Body of pancreas (tissue), 4 donors: ENCODE measurements around the gene ERBB4. TPM values are rescaled to one million over a fixed set of nuclear protein-coding genes. Genes with fewer than 3 reads are reported as not detected.

Experiments used
- ATAC-seq: fragments of 150-250 bp; one replicate; pipeline ENCODE4 v1.9.1; 2016
- DNase-seq, 4 donors: peaks; one replicate each; pipeline ENCODE4 v3.0.0-alpha.2; 2019
- H3K27ac ChIP-seq, 4 donors: fragments of 200-600 bp; sonication (generic); 1 replicate in 3 of 4; 2 replicates in 1 of 4; pipeline versions ENCODE4 v1.5.1 to v1.6.1; 2016 to 2019; ENCODE audit warnings: mild to moderate bottlenecking in 1 of 4, mixed read lengths in 1 of 4, moderate library complexity in 1 of 4
- H3K27me3 ChIP-seq, 2 donors: fragments of 200-600 bp; sonication (generic); one replicate each; pipeline ENCODE4 v1.6.0; 2016; ENCODE audit warnings: mild to moderate bottlenecking in 1 of 2
- H3K36me3 ChIP-seq, 2 donors: fragments of 200-600 bp; sonication (generic); replicated peaks in 1 of 2; 2 replicates each; pipeline ENCODE4 v1.5.1; 2016; ENCODE audit warnings: low read depth in 2 of 2; ENCODE audit not compliant: insufficient read depth in 1 of 2
- H3K4me1 ChIP-seq: fragments of 200-600 bp; sonication (generic); one replicate; pipeline ENCODE4 v1.6.0; 2016
- H3K4me3 ChIP-seq, 2 donors: fragments of 200-600 bp; sonication (generic); 1 replicate in 1 of 2; 2 replicates in 1 of 2; pipeline ENCODE4 v1.5.1; 2016 to 2019
- H3K9me3 ChIP-seq, 3 donors: fragments of 200-600 bp; sonication (generic); 1 replicate in 2 of 3; 2 replicates in 1 of 3; pipeline ENCODE4 v1.5.1; 2016
- POLR2A ChIP-seq, 3 donors: fragments of 450-650 bp; IDR thresholded peaks; one replicate each; pipeline ENCODE4 v1.6.1; 2016; ENCODE audit warnings: antibody characterized with exemption in 3 of 3, mild to moderate bottlenecking in 2 of 3
- WGBS, 2 donors: methylation state at CpG; one replicate each; pipeline ENCODE4 v1.1.5; 2017; 5-methylcytosine and 5-hydroxymethylcytosine counted together
- intact Hi-C: fragments of 100-400 bp; cut with DNase I; formaldehyde crosslinking; loops from one replicate; pipeline ENCODE4 v1.15.1; 2023
- total RNA-seq, 2 donors: library from RNA; depleted of rRNA; stranded (reverse); fragments of >200 nt; gene quantifications; one replicate each; pipeline ENCODE4 v1.1.0, GENCODE V29; 2016
- TF ChIP-seq, protein P1 (sequence below), 7 experiments: fragments of 450-650 bp in 4 of 7; fragments of 200-600 bp in 3 of 7; sonication (generic) in 3 of 7; IDR thresholded peaks; one replicate each; pipeline ENCODE4 v1.5.1; 2016 to 2019; ENCODE audit warnings: antibody characterized with exemption in 7 of 7

The ERBB4 gene
- total RNA-seq, 2 donors from 2014 or later, result 1.6 to 4.4 TPM

DNA sequence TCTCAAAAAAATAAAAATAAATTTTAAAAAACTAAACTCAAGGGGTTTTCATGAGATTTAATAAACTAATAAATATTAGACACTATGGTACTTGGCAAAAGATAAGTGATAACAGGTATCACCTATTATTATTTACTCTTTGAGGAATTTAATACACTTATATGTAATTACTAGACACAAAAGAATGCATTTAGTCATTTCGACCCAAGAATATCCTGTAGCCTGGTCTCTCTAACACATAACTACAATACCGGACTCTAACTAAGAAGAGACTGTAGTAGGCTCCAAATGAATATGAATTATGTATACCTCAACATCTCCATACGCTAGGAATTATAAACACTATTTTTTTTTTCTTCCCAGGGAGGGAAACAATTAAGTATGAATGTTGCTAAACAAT lies 1131.5 kb downstream of the ERBB4 start:
- Histone ChIP-seq H3K4me1 (peaks cover 14% of the 10 kb centered on the region), H3K27me3 (no peaks in the 10 kb centered on the region), H3K27ac (no peak overlapping the region), H3K4me3 (no peak overlapping the region), H3K9me3 (no peaks in the 10 kb centered on the region), H3K36me3 (no peaks in the 10 kb centered on the region)
- WGBS, 2 donors, result 80 to 89% methylated on average over 3 of the region's 3 CpGs
- intact Hi-C loops, result no loop called here
- TF ChIP-seq, protein P1, sequence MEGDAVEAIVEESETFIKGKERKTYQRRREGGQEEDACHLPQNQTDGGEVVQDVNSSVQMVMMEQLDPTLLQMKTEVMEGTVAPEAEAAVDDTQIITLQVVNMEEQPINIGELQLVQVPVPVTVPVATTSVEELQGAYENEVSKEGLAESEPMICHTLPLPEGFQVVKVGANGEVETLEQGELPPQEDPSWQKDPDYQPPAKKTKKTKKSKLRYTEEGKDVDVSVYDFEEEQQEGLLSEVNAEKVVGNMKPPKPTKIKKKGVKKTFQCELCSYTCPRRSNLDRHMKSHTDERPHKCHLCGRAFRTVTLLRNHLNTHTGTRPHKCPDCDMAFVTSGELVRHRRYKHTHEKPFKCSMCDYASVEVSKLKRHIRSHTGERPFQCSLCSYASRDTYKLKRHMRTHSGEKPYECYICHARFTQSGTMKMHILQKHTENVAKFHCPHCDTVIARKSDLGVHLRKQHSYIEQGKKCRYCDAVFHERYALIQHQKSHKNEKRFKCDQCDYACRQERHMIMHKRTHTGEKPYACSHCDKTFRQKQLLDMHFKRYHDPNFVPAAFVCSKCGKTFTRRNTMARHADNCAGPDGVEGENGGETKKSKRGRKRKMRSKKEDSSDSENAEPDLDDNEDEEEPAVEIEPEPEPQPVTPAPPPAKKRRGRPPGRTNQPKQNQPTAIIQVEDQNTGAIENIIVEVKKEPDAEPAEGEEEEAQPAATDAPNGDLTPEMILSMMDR (IDR thresholded peaks at IDR 0.05), result no peak
- no peak for TF ChIP-seq POLR2A (IDR thresholded peaks at IDR 0.05)
- ATAC-seq, result no peak
- no peak for DNase-seq

DNA sequence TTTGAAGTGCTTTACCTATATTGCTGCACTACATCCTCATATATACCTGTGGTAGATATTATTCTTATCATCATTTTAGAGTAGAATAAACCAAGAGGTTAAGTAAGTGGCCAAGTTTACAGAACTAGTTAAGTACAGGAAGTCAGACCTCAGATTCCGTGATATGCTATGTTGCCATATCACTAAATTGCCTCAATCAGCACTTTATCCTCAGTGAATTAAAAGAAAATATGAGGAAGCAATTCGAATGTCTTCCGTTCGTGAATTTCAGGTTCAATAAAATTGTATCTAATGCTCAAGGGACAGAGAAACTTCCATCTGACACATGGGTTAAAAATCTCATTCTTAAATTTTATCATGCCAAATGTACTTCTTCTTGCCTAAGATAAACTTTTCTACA lies 1133.6 kb downstream of the ERBB4 start:
- H3K36me3 ChIP-seq, result no peaks in the 10 kb centered on the region
- intact Hi-C loops, result no loop called here
- DNase-seq, result no peak
- WGBS, 2 donors, result 75 to 91% methylated on average over 4 of the region's 4 CpGs
- ATAC-seq, result no peak
- no peak for TF ChIP-seq POLR2A (IDR thresholded peaks at IDR 0.05)
- TF ChIP-seq, protein P1 (IDR thresholded peaks at IDR 0.05), result no peak
- peaks cover 14% of the 10 kb centered on the region for H3K4me1 ChIP-seq
- no peak overlapping the region for H3K4me3 ChIP-seq
- no peak overlapping the region for H3K27ac ChIP-seq
- H3K9me3 ChIP-seq, result no peaks in the 10 kb centered on the region
- no peaks in the 10 kb centered on the region for H3K27me3 ChIP-seq

DNA sequence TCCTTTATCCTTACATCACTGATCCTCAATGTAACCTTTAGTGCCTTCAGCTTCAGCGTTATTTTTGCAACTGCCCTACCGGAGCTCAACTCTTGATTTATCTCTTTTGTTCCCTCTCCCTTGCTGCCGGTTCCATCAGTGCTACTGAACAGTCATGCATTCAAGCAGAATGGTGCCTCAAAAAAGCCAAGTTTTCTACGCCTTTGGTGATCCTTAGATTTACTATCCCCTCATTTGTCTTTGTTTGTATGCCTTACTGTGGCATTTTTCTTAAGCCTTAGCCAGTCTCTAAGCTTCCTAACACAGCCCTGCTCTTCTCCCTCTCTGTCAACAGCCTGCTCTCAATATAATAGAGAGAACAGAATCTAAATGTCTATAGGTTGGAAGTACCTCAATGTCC lies 1134.5 kb downstream of the ERBB4 start:
- DNase-seq, result no peak

DNA sequence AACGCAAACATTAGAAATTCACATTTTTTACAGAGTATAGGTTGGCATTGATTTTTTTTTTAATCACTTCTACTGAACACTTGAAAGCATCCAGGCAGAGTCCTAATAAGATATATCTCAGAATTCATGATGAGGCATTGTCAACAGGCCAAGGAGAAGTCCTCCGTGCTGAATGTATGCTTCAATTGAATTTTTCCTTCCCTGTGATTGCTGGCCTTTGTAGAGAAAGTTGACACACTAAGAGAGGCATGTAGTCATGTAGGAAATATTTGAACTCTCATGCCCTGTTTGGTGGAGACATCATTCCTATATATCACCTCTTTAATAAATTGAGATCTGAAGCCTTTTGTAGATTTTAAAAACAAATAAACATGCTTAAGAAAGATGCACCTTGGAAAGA lies 1137.3 kb downstream of the ERBB4 start:
- no peaks in the 10 kb centered on the region for H3K36me3 ChIP-seq
- no peaks in the 10 kb centered on the region for H3K27me3 ChIP-seq
- ATAC-seq, result no peak
- no peak for DNase-seq
- peaks cover 7% of the 10 kb centered on the region for H3K4me1 ChIP-seq
- intact Hi-C loops, result no loop called here
- no peak overlapping the region for H3K27ac ChIP-seq
- 82 to 88% methylated on average over 2 of the region's 2 CpGs for WGBS, 2 donors
- TF ChIP-seq, protein P1 (IDR thresholded peaks at IDR 0.05), result no peak
- no peak for TF ChIP-seq POLR2A (IDR thresholded peaks at IDR 0.05)
- no peaks in the 10 kb centered on the region for H3K9me3 ChIP-seq
- H3K4me3 ChIP-seq, result no peak overlapping the region

More for the DNA sequence above, 1134.5 kb downstream of the ERBB4 start:
- Histone ChIP-seq H3K4me1 (peaks cover 8% of the 10 kb centered on the region), H3K27me3 (no peaks in the 10 kb centered on the region), H3K9me3 (no peaks in the 10 kb centered on the region), H3K36me3 (no peaks in the 10 kb centered on the region), H3K4me3 (no peak overlapping the region), H3K27ac (no peak overlapping the region)
- TF ChIP-seq, protein P1 (IDR thresholded peaks at IDR 0.05), result no peak
- TF ChIP-seq POLR2A (IDR thresholded peaks at IDR 0.05), result no peak
- intact Hi-C loops, result no loop called here
- no peak for ATAC-seq
- 65 to 67% methylated on average over 4 of the region's 4 CpGs for WGBS, 2 donors

DNA sequence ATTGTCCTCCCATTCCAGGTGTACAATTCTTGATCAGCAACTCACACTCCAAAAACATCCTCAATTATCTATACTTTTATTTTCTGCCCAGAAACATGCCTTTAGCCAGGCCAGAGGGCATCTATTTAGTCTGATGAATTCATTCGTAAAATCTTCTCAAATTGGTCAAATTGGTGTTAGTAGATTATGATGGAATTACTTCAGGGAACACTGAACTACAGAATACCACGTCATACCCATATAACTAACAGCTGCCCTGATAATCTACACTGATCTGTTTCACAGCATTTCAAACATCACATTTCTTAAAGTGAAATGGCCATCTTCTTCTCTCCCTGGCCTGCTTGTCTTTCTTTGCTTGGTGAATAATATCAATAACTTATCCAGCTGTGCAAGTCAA lies 1140.8 kb downstream of the ERBB4 start:
- Histone ChIP-seq H3K27me3 (no peaks in the 10 kb centered on the region), H3K27ac (no peak overlapping the region), H3K36me3 (no peaks in the 10 kb centered on the region), H3K4me3 (no peak overlapping the region), H3K4me1 (peaks cover 7% of the 10 kb centered on the region), H3K9me3 (no peaks in the 10 kb centered on the region)
- ATAC-seq, result no peak
- 68 to 69% methylated on average over 2 of the region's 2 CpGs for WGBS, 2 donors
- intact Hi-C loops, result no loop called here
- TF ChIP-seq, protein P1 (IDR thresholded peaks at IDR 0.05), result no peak
- no peak for TF ChIP-seq POLR2A (IDR thresholded peaks at IDR 0.05)
- DNase-seq, result no peak
